Karpas-422 (cell line): ENCODE measurements around the gene HRH2. TPM values are rescaled to one million over a fixed set of nuclear protein-coding genes. Genes with fewer than 3 reads are reported as not detected.
"Not testable (repeated sequence)": the region's sequence is repeated elsewhere in the genome, so short reads cannot be mapped to it uniquely, and the experiment has no call there.

Source experiments
- DNase-seq: peaks from one replicate; pipeline ENCODE4 v3.0.0-alpha.2; 2015
- H2AFZ ChIP-seq: fragments of 200-600 bp; sonication (generic); 2 replicates; pipeline ENCODE4 v1.6.1; 2014; ENCODE audit warnings: antibody characterized with exemption, low read length, mixed read lengths
- H3K27ac ChIP-seq: fragments of 200-600 bp; sonication (generic); 2 replicates; pipeline ENCODE4 v1.5.1; 2014; ENCODE audit warnings: mild to moderate bottlenecking, low read length, moderate library complexity
- H3K27me3 ChIP-seq: fragments of 200-600 bp; sonication (generic); 2 replicates; pipeline ENCODE4 v1.6.1; 2014; ENCODE audit warnings: low read length, mixed read lengths
- H3K36me3 ChIP-seq: fragments of 200-600 bp; sonication (generic); 2 replicates; pipeline ENCODE4 v1.6.1; 2014; ENCODE audit warnings: low read length, mixed read lengths; ENCODE audit not compliant: insufficient read depth
- H3K4me1 ChIP-seq: fragments of 200-600 bp; sonication (generic); 2 replicates; pipeline ENCODE4 v1.6.1; 2014; ENCODE audit warnings: mild to moderate bottlenecking, low read length, mixed read lengths
- H3K4me2 ChIP-seq: fragments of 200-600 bp; sonication (generic); 2 replicates; pipeline ENCODE4 v1.6.1; 2014; ENCODE audit warnings: low read length, low read depth, mild to moderate bottlenecking; ENCODE audit not compliant: poor library complexity, severe bottlenecking
- H3K4me3 ChIP-seq: fragments of 200-600 bp; sonication (generic); 2 replicates; pipeline ENCODE4 v1.5.1; 2014; ENCODE audit warnings: mild to moderate bottlenecking, antibody characterized with exemption, low read length, mixed read lengths
- H3K79me2 ChIP-seq: fragments of 200-600 bp; sonication (generic); 2 replicates; pipeline ENCODE4 v1.6.1; 2014; ENCODE audit warnings: mild to moderate bottlenecking, low read length, mixed read lengths
- H3K9ac ChIP-seq: fragments of 200-600 bp; sonication (generic); 2 replicates; pipeline ENCODE4 v1.6.0; 2014; ENCODE audit warnings: low read length
- H3K9me2 ChIP-seq: fragments of 200-600 bp; sonication (generic), shearing (Covaris generic); replicated peaks from 2 replicates; pipeline ENCODE4 v1.6.0; 2014; ENCODE audit warnings: mild to moderate bottlenecking, low read length, moderate library complexity; ENCODE audit not compliant: insufficient read depth
- H3K9me3 ChIP-seq: fragments of 300-700, 200-600 bp; sonication (generic); 2 replicates; pipeline ENCODE4 v1.6.1; 2014; ENCODE audit warnings: low read length, mixed read lengths
- H4K20me1 ChIP-seq: fragments of 200-600 bp; sonication (generic); 2 replicates; pipeline ENCODE4 v1.6.1; 2014; ENCODE audit warnings: mild to moderate bottlenecking, antibody characterized with exemption, low read length, low read depth; ENCODE audit not compliant: insufficient read depth
- total RNA-seq: library from RNA; depleted of rRNA; stranded (reverse); fragments of >200 nt; shearing (Covaris generic); gene quantifications from 2 replicates; pipeline ENCODE4 v1.2.3, GENCODE V29; 2014; ENCODE audit warnings: low replicate concordance; rRNA removed

Gene HRH2
- total RNA-seq, result not detected in 2 replicates

- Histone ChIP-seq H3K9me2 (no peaks in the 10 kb centered on the region), H3K27me3 (no peaks in the 10 kb centered on the region), H3K4me2 (no peak within 1 kb of the TSS), H3K27ac (no peak within 1 kb of the TSS), H2AFZ (no peak within 1 kb of the TSS), H3K9me3 (no peaks in the 10 kb centered on the region), H3K4me1 (no peaks in the 10 kb centered on the region), H3K4me3 (no peak within 1 kb of the TSS), H3K36me3 (no peaks in the 10 kb centered on the region), H3K79me2 (no peaks in the 10 kb centered on the region), H4K20me1 (no peaks in the 10 kb centered on the region), H3K9ac (no peak within 1 kb of the TSS)
- no peak for DNase-seq
These were observed at the start of gene HRH2 for GRCh38 chr5:175657593-175658271. Gene HRH2 (plus strand): TSS chr5:175658071. CDS start chr5:175683234, 25,163 bp downstream.

- Histone ChIP-seq H3K9me3 (no peaks in the 10 kb centered on the region), H3K4me3 (no peak overlapping the region), H3K4me2 (no peak overlapping the region), H3K27me3 (0 out of 2 replicates have a peak, but pooled peaks cover 2% of the 10 kb centered on the region), H3K36me3 (no peaks in the 10 kb centered on the region), H3K9me2 (no peaks in the 10 kb centered on the region), H3K27ac (no peak overlapping the region), H3K79me2 (no peaks in the 10 kb centered on the region), H3K4me1 (no peaks in the 10 kb centered on the region), H3K9ac (no peak overlapping the region), H2AFZ (no peak overlapping the region), H4K20me1 (no peaks in the 10 kb centered on the region)
- DNase-seq, result no peak
These were observed 48.3 kb upstream of the HRH2 start for GRCh38 chr5:175609526-175609925.

GRCh38 chr5:175610381-175610780 is 47.5 kb upstream of the HRH2 start:
- H3K4me3 ChIP-seq, result no peak overlapping the region
- DNase-seq, result no peak
- H3K36me3 ChIP-seq, result no peaks in the 10 kb centered on the region

GRCh38 chr5:175610898-175611297 is 47.0 kb upstream of the HRH2 start:
- H3K9ac ChIP-seq, result no peak overlapping the region
- no peak overlapping the region for H3K4me3 ChIP-seq
- no peaks in the 10 kb centered on the region for H3K9me2 ChIP-seq
- no peak overlapping the region for H3K4me2 ChIP-seq
- H3K27me3 ChIP-seq, result no peaks in the 10 kb centered on the region
- H3K4me1 ChIP-seq, result no peaks in the 10 kb centered on the region
- no peaks in the 10 kb centered on the region for H4K20me1 ChIP-seq
- no peak overlapping the region for H2AFZ ChIP-seq
- DNase-seq, result no peak
- no peaks in the 10 kb centered on the region for H3K79me2 ChIP-seq
- H3K36me3 ChIP-seq, result no peaks in the 10 kb centered on the region
- no peaks in the 10 kb centered on the region for H3K9me3 ChIP-seq
- no peak overlapping the region for H3K27ac ChIP-seq

More at GRCh38 chr5:175610381-175610780, 47.5 kb upstream of the HRH2 start:
- Histone ChIP-seq H3K27me3 (0 out of 2 replicates have a peak, but pooled peaks cover 2% of the 10 kb centered on the region), H3K9me3 (no peaks in the 10 kb centered on the region), H3K9ac (no peak overlapping the region), H3K27ac (no peak overlapping the region), H2AFZ (no peak overlapping the region), H3K4me2 (no peak overlapping the region), H3K9me2 (no peaks in the 10 kb centered on the region), H4K20me1 (no peaks in the 10 kb centered on the region), H3K4me1 (no peaks in the 10 kb centered on the region), H3K79me2 (no peaks in the 10 kb centered on the region)

GRCh38 chr5:175614223-175614815 is 43.6 kb upstream of the HRH2 start:
- H3K9me3 ChIP-seq, result no peaks in the 10 kb centered on the region
- no peak for DNase-seq
- H4K20me1 ChIP-seq, result no peaks in the 10 kb centered on the region
- no peak overlapping the region for H2AFZ ChIP-seq
- H3K9me2 ChIP-seq, result no peaks in the 10 kb centered on the region
- no peak overlapping the region for H3K4me3 ChIP-seq
- H3K36me3 ChIP-seq, result no peaks in the 10 kb centered on the region
- no peaks in the 10 kb centered on the region for H3K79me2 ChIP-seq
- H3K9ac ChIP-seq, result no peak overlapping the region
- H3K27ac ChIP-seq, result no peak overlapping the region
- H3K4me2 ChIP-seq, result no peak overlapping the region
- H3K27me3 ChIP-seq, result no peaks in the 10 kb centered on the region
- no peaks in the 10 kb centered on the region for H3K4me1 ChIP-seq

GRCh38 chr5:175614861-175615260 is 43.0 kb upstream of the HRH2 start:
- H3K79me2 ChIP-seq, result no peaks in the 10 kb centered on the region
- no peak for DNase-seq
- H3K4me3 ChIP-seq, result no peak overlapping the region
- no peak overlapping the region for H3K9ac ChIP-seq
- no peaks in the 10 kb centered on the region for H3K9me3 ChIP-seq
- no peaks in the 10 kb centered on the region for H3K4me1 ChIP-seq
- H3K4me2 ChIP-seq, result no peak overlapping the region
- H3K27me3 ChIP-seq, result no peaks in the 10 kb centered on the region
- H2AFZ ChIP-seq, result no peak overlapping the region
- no peaks in the 10 kb centered on the region for H3K9me2 ChIP-seq
- H3K36me3 ChIP-seq, result no peaks in the 10 kb centered on the region
- no peaks in the 10 kb centered on the region for H4K20me1 ChIP-seq
- no peak overlapping the region for H3K27ac ChIP-seq

- no peak overlapping the region for H2AFZ ChIP-seq
- H3K36me3 ChIP-seq, result no peaks in the 10 kb centered on the region
- H4K20me1 ChIP-seq, result no peaks in the 10 kb centered on the region
- no peak overlapping the region for H3K27ac ChIP-seq
- H3K4me3 ChIP-seq, result no peak overlapping the region
- no peak overlapping the region for H3K9ac ChIP-seq
- H3K9me3 ChIP-seq, result no peaks in the 10 kb centered on the region
- H3K27me3 ChIP-seq, result no peaks in the 10 kb centered on the region
- no peaks in the 10 kb centered on the region for H3K4me1 ChIP-seq
- no peak for DNase-seq
- no peaks in the 10 kb centered on the region for H3K9me2 ChIP-seq
- H3K4me2 ChIP-seq, result no peak overlapping the region
- no peaks in the 10 kb centered on the region for H3K79me2 ChIP-seq
These were observed 41.8 kb upstream of the HRH2 start for GRCh38 chr5:175616083-175616482.

- not testable (repeated sequence) for H3K4me2 ChIP-seq, H3K27ac ChIP-seq, H3K9ac ChIP-seq
These were observed 41.3 kb upstream of the HRH2 start for GRCh38 chr5:175616527-175616926.

More at GRCh38 chr5:175616527-175616926, 41.3 kb upstream of the HRH2 start:
- not testable (repeated sequence) for H3K4me1 ChIP-seq, H2AFZ ChIP-seq, H3K9me2 ChIP-seq, DNase-seq, H3K9me3 ChIP-seq, H3K27me3 ChIP-seq, H4K20me1 ChIP-seq, H3K36me3 ChIP-seq, H3K79me2 ChIP-seq, H3K4me3 ChIP-seq
